GM18526 (cell line): ENCODE results near the gene PTK6.

Experiments
- POLR2A ChIP-seq: IDR thresholded peaks from 3 replicates; pipeline ENCODE4 v1.6.1; 2011; ENCODE audit not compliant: insufficient read length; ENCODE audit errors: extremely low read depth

Gene PTK6

GRCh38 chr20:63563225-63563935 lies 26.2 kb upstream of the PTK6 start:
- no peak for TF ChIP-seq POLR2A

- TF ChIP-seq POLR2A: no peak
These were observed 25.5 kb upstream of the PTK6 start for GRCh38 chr20:63562461-63563224.

GRCh38 chr20:63561624-63562396 lies 24.6 kb upstream of the PTK6 start:
- no peak for TF ChIP-seq POLR2A

DNA sequence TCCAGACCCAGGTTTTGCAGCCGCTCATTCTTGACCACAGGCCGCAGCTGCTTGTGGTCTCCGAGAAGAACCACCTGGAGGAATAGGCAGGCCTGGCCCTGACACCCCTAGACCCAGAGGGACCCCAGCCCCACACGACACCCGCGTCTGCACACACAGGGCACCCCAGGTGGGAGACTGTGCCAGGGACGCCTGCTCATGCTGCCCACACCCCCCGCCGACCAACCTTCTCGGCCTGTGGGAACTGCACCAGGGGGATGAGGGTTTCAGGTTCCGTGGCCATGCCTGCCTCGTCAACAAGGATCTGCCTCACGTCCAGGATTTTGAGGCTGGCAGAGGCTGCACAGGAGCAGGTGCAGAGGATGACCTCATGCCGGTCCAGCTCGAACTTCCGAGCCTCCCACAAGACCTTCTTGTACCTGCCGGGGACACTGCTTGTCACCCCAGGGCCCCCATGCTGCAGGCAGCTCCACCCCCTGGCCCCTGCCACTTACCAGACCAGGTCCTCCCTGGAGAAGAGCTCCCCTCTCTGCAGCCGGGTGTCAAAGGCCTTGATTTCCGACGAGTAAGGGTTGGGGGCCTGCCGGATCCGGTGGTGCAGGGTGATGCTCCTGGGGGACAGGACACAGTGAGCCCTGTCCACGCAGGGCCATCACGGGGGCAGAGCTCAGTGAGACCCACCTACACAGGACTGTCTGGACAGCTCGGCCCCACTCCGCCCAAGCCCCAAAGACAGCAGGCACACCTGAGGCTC lies 23.9 kb upstream of the PTK6 start:
- TF ChIP-seq POLR2A: no peak

DNA sequence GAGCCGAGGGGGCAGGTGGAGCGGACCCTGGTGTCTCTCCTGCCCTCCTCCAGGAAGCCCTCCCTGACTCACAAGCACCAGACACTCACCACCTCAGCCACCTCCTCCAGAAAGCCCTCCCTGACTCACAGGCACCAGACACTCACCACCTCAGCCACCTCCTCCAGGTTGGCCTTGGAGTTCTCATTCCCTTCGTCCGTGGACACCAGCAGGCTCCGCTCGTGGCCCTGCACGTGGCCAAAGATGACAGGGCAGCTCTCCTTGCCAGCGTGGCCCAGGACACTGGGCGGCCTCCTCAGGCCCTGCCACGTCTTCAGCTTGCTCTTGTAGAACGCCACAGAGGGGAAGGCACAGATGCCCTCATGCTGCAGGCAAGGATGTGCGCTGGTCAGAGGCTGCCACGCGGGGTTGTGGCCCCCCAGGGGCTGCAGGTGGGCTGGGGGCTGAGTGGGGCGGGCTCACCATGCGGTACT lies 23.2 kb upstream of the PTK6 start:
- TF ChIP-seq POLR2A: no peak

DNA sequence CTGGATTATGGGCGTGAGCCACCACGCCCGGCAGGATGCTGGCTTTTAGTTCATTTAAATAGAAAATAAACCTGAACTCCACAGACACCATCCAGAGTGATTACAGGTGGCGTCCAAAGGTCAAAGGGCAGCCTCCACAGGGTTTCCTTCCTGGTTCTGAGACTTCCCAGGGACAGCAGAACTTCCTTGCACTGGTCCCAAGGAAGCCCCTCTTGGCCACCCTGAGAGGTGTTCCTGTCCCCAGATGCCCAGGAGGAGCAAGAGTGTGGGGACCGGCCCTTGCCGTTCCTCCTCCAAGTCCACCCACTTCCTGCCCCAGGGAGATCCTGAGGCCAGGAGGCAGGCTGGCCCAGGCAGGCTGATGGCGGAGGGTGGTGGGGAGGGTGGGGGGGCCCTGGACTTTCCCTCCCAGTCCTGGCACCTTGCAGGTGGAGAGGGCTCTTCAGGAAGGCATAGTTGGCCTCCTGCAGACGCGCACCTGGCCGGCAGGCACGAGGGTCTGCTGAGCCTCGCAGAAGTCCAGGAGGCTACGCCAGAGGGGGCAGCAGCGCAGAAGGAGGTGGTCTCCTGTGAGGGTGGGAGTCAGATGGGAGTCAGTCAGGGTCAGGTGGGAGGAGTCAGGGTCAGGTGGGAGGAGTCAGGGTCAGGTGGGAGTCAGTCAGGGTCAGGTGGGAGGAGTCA lies 21.8 kb upstream of the PTK6 start:
- no peak for TF ChIP-seq POLR2A

- no peak for TF ChIP-seq POLR2A
These were observed 20.3 kb upstream of the PTK6 start for GRCh38 chr20:63557481-63557891.

DNA sequence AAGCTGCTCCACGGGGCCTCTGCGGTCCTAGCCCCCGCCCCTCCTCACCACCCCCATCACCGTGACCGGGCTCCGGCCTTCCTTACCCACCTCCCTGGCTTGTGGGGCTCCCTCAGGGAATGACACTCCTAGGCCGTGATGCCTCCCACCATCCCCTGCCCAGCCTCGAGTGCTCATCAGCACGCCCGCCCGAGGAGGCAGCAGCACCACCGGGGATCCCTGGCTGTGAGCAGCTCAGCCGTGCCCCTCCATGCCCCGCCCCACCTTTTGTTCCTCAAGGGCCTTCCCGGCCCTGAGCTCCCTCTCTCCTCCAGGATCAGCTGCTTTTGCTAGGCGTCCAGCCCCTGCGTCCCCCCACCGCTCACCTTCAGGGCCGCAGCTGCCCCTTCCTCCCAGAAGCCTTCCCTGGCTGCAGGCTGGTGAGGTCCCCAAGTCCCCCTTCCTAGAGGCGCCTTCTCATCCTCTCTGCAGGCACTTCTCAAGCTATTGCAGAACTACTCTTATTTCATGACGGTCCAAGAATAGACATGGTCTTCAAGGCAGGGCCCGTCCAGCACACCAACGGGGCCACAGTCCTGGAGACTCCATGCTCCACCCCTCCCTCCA lies 19.8 kb upstream of the PTK6 start:
- no peak for TF ChIP-seq POLR2A

- no peak for TF ChIP-seq POLR2A
These were observed 18.6 kb upstream of the PTK6 start for GRCh38 chr20:63555661-63556381.

DNA sequence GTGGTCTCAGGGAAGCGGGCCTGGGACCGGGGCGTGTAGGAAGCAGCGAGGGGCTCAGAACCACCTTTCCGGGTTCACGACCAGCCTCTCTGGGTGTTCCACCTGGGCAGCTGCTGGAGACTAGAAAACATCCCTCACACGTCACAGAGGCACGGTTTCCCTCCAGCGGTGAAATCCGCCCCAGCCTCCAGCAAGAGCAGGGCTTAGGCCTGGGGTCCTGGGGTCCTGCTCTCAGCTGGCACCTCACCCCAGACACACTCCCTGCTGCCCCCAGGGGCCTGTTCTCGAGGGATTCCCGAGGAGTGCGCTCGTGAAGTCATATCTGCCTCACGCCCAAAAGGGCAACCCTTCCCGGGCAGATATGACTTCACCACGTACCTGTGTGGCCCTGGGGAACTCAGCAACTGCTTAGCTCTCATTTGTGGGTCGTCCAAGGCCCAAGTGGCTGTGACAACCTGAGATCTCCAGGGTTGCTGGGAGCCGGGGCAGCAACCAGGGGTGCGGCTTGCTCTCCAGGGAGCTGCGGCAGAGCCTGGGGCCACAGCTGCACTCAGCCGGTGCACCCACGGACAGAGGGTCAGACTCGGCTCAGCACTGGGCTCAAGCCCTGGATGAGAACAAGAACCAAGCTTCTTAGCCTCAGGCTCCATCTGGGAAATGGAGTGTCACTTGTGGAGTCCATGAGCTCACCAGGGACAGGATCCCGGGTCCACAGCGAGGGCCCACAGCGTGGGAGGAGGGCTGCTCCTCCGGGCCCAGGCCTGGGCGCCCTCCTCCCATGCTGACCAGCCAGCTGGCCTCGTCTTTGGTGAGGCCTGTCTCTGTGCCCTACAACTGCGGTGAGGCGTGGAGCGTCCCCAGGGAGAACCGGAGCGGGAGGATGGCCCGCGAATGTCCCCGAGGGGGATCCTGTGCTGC lies 17.4 kb upstream of the PTK6 start:
- no peak for TF ChIP-seq POLR2A

DNA sequence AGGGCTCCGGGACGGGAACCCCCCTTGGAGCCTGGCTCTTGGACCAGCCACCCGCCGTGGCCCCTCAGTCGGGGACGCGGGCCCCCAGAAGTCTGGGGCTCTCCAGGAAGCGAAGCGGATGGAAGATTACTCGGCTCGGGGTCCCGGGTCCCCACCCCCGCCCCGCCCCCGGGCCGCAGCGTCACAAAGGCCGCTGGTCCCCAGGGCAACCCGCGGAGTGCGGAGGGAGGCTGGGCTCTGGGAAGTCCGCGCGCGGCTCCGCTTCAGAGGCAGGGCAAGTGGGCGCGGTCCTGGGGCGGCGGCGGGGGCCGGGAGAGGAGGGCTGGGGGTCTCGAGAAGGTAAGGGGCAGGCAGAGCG lies 16.7 kb upstream of the PTK6 start, which contains the start of gene FNDC11:
Gene FNDC11, plus strand, starts transcription at position 227 of the 358 bp plus-strand sequence. CDS start 1,505 bp downstream, outside the sequence.
- no peak for TF ChIP-seq POLR2A

GRCh38 chr20:63553251-63553932 lies 16.2 kb upstream of the PTK6 start:
- peak; percentile 15 for TF ChIP-seq POLR2A
